DND-41 (cell line): ENCODE results near the gene BCAN.

Experiments
- ATAC-seq: fragments of 200-7000 bp; cut with Tn5 transposase; 3 replicates; pipeline ENCODE4 v1.9.1; 2021; ENCODE audit warnings: low read depth; ENCODE audit not compliant: insufficient read depth
- DNase-seq: peaks from one replicate; pipeline ENCODE4 v3.0.0-alpha.2; 2020
- H2AFZ ChIP-seq: 2 replicates; pipeline ENCODE4 v1.6.0; 2012; ENCODE audit warnings: low read depth, low read length
- H3K27ac ChIP-seq: 2 replicates; pipeline ENCODE4 v1.5.1; 2012; ENCODE audit warnings: low read length, inconsistent platforms
- H3K27me3 ChIP-seq: fragments of 200-600 bp; sonication (generic); 2 replicates; pipeline ENCODE4 v1.6.0; 2012; ENCODE audit warnings: low read length, mild to moderate bottlenecking, inconsistent platforms; ENCODE audit not compliant: insufficient read depth, poor library complexity
- H3K36me3 ChIP-seq: 2 replicates; pipeline ENCODE4 v1.5.1; 2012; ENCODE audit warnings: low read length, inconsistent platforms; ENCODE audit not compliant: insufficient read depth
- H3K4me1 ChIP-seq: 2 replicates; pipeline ENCODE4 v1.5.1; 2012; ENCODE audit warnings: mild to moderate bottlenecking, low read length; ENCODE audit not compliant: insufficient read depth
- H3K4me2 ChIP-seq: 2 replicates; pipeline ENCODE4 v1.6.0; 2012; ENCODE audit warnings: mild to moderate bottlenecking, moderate library complexity, low read length, inconsistent platforms; ENCODE audit not compliant: insufficient read depth
- H3K4me3 ChIP-seq, 2 experiments: fragments of 200-600 bp in 1 of 2; shearing (Covaris generic) in 1 of 2; 2 replicates each; pipeline ENCODE4 v1.5.1; 2012 to 2016; ENCODE audit warnings: inconsistent platforms in 2 of 2, low read length in 2 of 2, mild to moderate bottlenecking in 2 of 2, low read depth in 1 of 2, moderate library complexity in 1 of 2
- H3K79me2 ChIP-seq: 2 replicates; pipeline ENCODE4 v1.6.0; 2012; ENCODE audit warnings: low read length, inconsistent platforms; ENCODE audit not compliant: insufficient read depth
- H3K9ac ChIP-seq: 2 replicates; pipeline ENCODE4 v1.6.0; 2012; ENCODE audit warnings: low read depth, mild to moderate bottlenecking, inconsistent platforms, low read length, moderate library complexity
- H3K9me3 ChIP-seq: 2 replicates; pipeline ENCODE4 v1.5.1; 2012; ENCODE audit warnings: low read length, moderate library complexity, mild to moderate bottlenecking, inconsistent platforms; ENCODE audit not compliant: insufficient read depth, severe bottlenecking
- H4K20me1 ChIP-seq: 2 replicates; pipeline ENCODE4 v1.6.0; 2012; ENCODE audit warnings: low read length; ENCODE audit not compliant: insufficient read depth
- CTCF ChIP-seq: IDR thresholded peaks from 2 replicates; pipeline ENCODE4 v1.5.1; 2012; ENCODE audit warnings: borderline replicate concordance, low read length, moderate library complexity, mild to moderate bottlenecking; ENCODE audit not compliant: poor library complexity, severe bottlenecking; ENCODE audit errors: extremely low read depth
- EZH2 ChIP-seq: IDR thresholded peaks from 3 replicates; pipeline ENCODE4 v1.6.1; 2012; ENCODE audit warnings: borderline replicate concordance, low read depth, mild to moderate bottlenecking, moderate library complexity, low read length, inconsistent platforms; ENCODE audit not compliant: severe bottlenecking

Gene BCAN

GRCh38 chr1:156646738-156647211, 4.9 kb downstream of the BCAN start:
- no peak overlapping the region for H3K4me3 ChIP-seq
- H3K4me2 ChIP-seq: no peak overlapping the region
- no peak for TF ChIP-seq EZH2
- no peaks in the 10 kb centered on the region for H3K36me3 ChIP-seq
- no peaks in the 10 kb centered on the region for H3K27me3 ChIP-seq
- DNase-seq (no peak), ATAC-seq (no peak)
- no peak overlapping the region for H3K27ac ChIP-seq
- no peaks in the 10 kb centered on the region for H3K9me3 ChIP-seq
- no peak overlapping the region for H2AFZ ChIP-seq
- peaks cover 12% of the 10 kb centered on the region for H3K4me1 ChIP-seq
- H3K79me2 ChIP-seq: no peaks in the 10 kb centered on the region
- H4K20me1 ChIP-seq: peaks cover 6% of the 10 kb centered on the region
- no peak overlapping the region for H3K9ac ChIP-seq

DNA sequence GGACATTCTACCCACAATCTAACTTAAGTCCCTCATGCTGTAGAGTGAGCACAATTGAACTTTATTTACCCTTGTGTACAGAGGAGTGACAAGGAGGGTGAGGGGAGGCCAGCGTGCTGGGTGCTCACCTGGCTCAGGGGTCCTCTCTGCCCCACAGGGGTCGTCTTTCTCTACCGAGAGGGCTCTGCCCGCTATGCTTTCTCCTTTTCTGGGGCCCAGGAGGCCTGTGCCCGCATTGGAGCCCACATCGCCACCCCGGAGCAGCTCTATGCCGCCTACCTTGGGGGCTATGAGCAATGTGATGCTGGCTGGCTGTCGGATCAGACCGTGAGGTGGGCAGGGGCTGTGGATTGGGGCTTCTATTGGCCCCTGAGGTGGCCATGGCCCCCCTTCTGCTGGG, 5.4 kb downstream of the BCAN start:
- peaks cover 9% of the 10 kb centered on the region for H4K20me1 ChIP-seq
- no peak overlapping the region for H3K9ac ChIP-seq

DNA sequence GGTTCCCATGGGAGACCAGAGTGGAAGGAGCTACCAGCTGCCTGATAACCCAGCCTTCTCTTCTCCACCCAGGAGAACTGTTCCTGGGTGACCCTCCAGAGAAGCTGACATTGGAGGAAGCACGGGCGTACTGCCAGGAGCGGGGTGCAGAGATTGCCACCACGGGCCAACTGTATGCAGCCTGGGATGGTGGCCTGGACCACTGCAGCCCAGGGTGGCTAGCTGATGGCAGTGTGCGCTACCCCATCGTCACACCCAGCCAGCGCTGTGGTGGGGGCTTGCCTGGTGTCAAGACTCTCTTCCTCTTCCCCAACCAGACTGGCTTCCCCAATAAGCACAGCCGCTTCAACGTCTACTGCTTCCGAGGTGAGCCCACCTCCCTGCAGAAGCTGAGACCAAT, 6.6 kb downstream of the BCAN start:
- H3K27ac ChIP-seq: no peak overlapping the region
- no peaks in the 10 kb centered on the region for H3K27me3 ChIP-seq
- peaks cover 6% of the 10 kb centered on the region for H3K4me1 ChIP-seq

More for the DNA sequence above, 5.4 kb downstream of the BCAN start:
- Histone ChIP-seq H3K27ac (no peak overlapping the region), H3K4me3 (no peak overlapping the region), H2AFZ (no peak overlapping the region), H3K36me3 (no peaks in the 10 kb centered on the region), H3K79me2 (no peaks in the 10 kb centered on the region), H3K27me3 (no peaks in the 10 kb centered on the region), H3K4me2 (no peak overlapping the region), H3K9me3 (no peaks in the 10 kb centered on the region), H3K4me1 (peaks cover 12% of the 10 kb centered on the region)
- DNase-seq (no peak), ATAC-seq (no peak)
- TF ChIP-seq EZH2 (no peak), CTCF (no peak)

DNA sequence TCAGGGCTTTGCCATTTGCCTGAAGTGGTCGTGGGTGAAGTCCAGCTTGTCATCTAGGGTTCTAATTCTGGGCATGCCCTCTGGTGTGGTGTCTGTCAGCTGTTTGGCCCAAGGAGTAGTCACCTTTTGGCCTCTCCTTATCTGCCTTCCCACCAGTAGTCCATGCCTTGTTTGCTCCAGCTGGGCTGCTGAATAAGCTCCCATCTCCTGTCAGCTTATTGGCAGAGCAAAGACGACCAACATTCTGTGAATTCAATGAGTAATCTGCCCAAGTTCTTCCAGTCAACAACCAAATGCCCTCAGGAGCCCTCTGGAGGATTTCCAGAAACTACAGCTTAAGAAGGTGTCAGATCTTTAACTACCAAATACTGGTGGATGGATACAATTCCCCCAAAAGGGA, 7.0 kb downstream of the BCAN start:
- no peak for DNase-seq
- Histone ChIP-seq H3K27ac (no peak overlapping the region), H3K79me2 (no peaks in the 10 kb centered on the region), H3K4me1 (peaks cover 2% of the 10 kb centered on the region; the same call in 1 of the 2 replicates), H3K4me3 (no peak overlapping the region), H3K36me3 (no peaks in the 10 kb centered on the region), H3K9ac (no peak overlapping the region), H3K27me3 (no peaks in the 10 kb centered on the region), H2AFZ (no peak overlapping the region), H3K4me2 (no peak overlapping the region), H3K9me3 (no peaks in the 10 kb centered on the region), H4K20me1 (peaks cover 12% of the 10 kb centered on the region)
- no peak for ATAC-seq
- no peak for TF ChIP-seq CTCF
- no peak for TF ChIP-seq EZH2

More for the DNA sequence above, 6.6 kb downstream of the BCAN start:
- TF ChIP-seq EZH2 (no peak), CTCF (no peak)
- Histone ChIP-seq H3K36me3 (no peaks in the 10 kb centered on the region), H3K4me3 (no peak overlapping the region), H4K20me1 (peaks cover 12% of the 10 kb centered on the region), H3K79me2 (no peaks in the 10 kb centered on the region), H3K9ac (no peak overlapping the region), H3K4me2 (no peak overlapping the region), H3K9me3 (no peaks in the 10 kb centered on the region), H2AFZ (no peak overlapping the region)
- ATAC-seq: no peak
- no peak for DNase-seq
